Suprapubic skin (tissue), 4 donors: ENCODE results near the gene GABRB1.

ENCODE experiments used
- POLR2A ChIP-seq, 2 donors: fragments of 450-650 bp; IDR thresholded peaks; one replicate each; pipeline ENCODE4 v1.6.1; 2017; ENCODE audit warnings: antibody characterized with exemption in 2 of 2, mild to moderate bottlenecking in 2 of 2, moderate library complexity in 2 of 2
- POLR2AphosphoS5 ChIP-seq, 3 donors: sonication (generic); formaldehyde crosslinking; IDR thresholded peaks; one replicate each; pipeline ENCODE4 v1.6.1; 2017; ENCODE audit warnings: antibody characterized with exemption in 3 of 3
- TF ChIP-seq, protein P1 (sequence below), 2 donors: fragments of 200-600 bp in 1 of 2; fragments of 450-650 bp in 1 of 2; sonication (generic) in 1 of 2; IDR thresholded peaks; one replicate each; pipeline ENCODE4 v1.5.1; 2016 to 2019; ENCODE audit warnings: antibody characterized with exemption in 2 of 2, mild to moderate bottlenecking in 1 of 2, moderate library complexity in 1 of 2

DNA sequence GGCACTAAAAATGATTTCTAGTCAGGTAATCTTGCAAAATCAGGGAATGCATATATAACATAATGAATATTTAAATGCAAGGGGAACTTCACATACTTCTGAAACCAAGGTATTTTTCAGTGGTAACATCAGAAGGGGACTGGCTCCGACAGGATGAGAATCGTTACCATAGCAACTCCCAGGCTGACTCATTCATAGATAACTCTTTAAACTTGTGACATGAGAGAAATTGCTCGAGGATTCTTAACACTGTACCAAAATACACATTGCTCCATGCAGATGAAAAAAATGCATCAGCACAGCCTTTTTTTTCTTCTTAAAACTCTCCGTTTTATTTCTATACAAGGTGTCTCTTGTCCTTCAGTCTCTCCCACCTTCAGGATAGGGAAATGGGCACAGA, 114.3 kb downstream of the GABRB1 start:
- TF ChIP-seq, protein P1, sequence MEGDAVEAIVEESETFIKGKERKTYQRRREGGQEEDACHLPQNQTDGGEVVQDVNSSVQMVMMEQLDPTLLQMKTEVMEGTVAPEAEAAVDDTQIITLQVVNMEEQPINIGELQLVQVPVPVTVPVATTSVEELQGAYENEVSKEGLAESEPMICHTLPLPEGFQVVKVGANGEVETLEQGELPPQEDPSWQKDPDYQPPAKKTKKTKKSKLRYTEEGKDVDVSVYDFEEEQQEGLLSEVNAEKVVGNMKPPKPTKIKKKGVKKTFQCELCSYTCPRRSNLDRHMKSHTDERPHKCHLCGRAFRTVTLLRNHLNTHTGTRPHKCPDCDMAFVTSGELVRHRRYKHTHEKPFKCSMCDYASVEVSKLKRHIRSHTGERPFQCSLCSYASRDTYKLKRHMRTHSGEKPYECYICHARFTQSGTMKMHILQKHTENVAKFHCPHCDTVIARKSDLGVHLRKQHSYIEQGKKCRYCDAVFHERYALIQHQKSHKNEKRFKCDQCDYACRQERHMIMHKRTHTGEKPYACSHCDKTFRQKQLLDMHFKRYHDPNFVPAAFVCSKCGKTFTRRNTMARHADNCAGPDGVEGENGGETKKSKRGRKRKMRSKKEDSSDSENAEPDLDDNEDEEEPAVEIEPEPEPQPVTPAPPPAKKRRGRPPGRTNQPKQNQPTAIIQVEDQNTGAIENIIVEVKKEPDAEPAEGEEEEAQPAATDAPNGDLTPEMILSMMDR (IDR thresholded peaks at IDR 0.05) = no peak
- TF ChIP-seq POLR2AphosphoS5 (IDR thresholded peaks at IDR 0.05) (no peak), POLR2A (IDR thresholded peaks at IDR 0.05) (no peak)
